NCI-H187 treated with DMSO at 0.1 percent for 48 hours (cell line): ENCODE measurements around the gene OIT3.

Source experiments
- DNase-seq: peaks from one replicate; lab custom pipeline; 2025; lab: John Stamatoyannopoulos, UW

The OIT3 gene

GRCh38 chr10:72952189-72952588 is 58.6 kb downstream of the OIT3 start:
- no peak for DNase-seq

GRCh38 chr10:72952642-72953158 is 59.2 kb downstream of the OIT3 start:
- no peak for DNase-seq

- no peak for DNase-seq
These were observed 60.1 kb downstream of the OIT3 start for GRCh38 chr10:72953687-72954086.

GRCh38 chr10:72954230-72954595 is 60.7 kb downstream of the OIT3 start:
- no peak for DNase-seq

GRCh38 chr10:72954596-72955554 is 61.3 kb downstream of the OIT3 start, which contains the start of gene PLA2G12B:
Gene PLA2G12B (minus strand): TSS chr10:72954806. CDS start chr10:72954685, 121 bp downstream.
- DNase-seq = peak; percentile 1

- no peak for DNase-seq
These were observed 62.5 kb downstream of the OIT3 start for GRCh38 chr10:72956001-72956400.

GRCh38 chr10:72976886-72977285 is 83.3 kb downstream of the OIT3 start:
- DNase-seq = no peak

- DNase-seq = no peak
These were observed 86.2 kb downstream of the OIT3 start for GRCh38 chr10:72979709-72980108.

GRCh38 chr10:72980348-72980747 is 86.8 kb downstream of the OIT3 start:
- no peak for DNase-seq

- DNase-seq = no peak
These were observed 87.7 kb downstream of the OIT3 start for GRCh38 chr10:72981028-72981881.

- DNase-seq = no peak
These were observed 88.5 kb downstream of the OIT3 start for GRCh38 chr10:72981882-72982529.
